Adrenal gland (tissue), 5 donors: ENCODE data around the gene ROPN1B.
A peak's percentile ranks its signal among the peaks of the same experiment; 100 is the strongest.
"Not testable (repeated sequence)": the region's sequence is repeated elsewhere in the genome, so short reads cannot be mapped to it uniquely, and the experiment has no call there.

Source experiments
- CTCF ChIP-seq, 6 experiments: fragments of 450-650 bp in 4 of 6; fragments of 200-600 bp in 2 of 6; sonication (generic) in 1 of 6; IDR thresholded peaks; 1 replicate in 5 of 6; 2 replicates in 1 of 6; pipeline versions ENCODE4 v1.5.1 to v1.8.0; 2016 to 2021; ENCODE audit warnings: antibody characterized with exemption in 6 of 6, mild to moderate bottlenecking in 2 of 6, moderate library complexity in 1 of 6
- POLR2A ChIP-seq, 2 donors: fragments of 450-650 bp; IDR thresholded peaks; one replicate each; pipeline ENCODE4 v1.6.1; 2017; ENCODE audit warnings: antibody characterized with exemption in 2 of 2, mild to moderate bottlenecking in 2 of 2, moderate library complexity in 1 of 2
- donor health status: DM: no; HTN: no; CAD: no.

- TF ChIP-seq CTCF (IDR thresholded peaks at IDR 0.05), result peak; percentile 50 to 76 (median 61)
- TF ChIP-seq POLR2A (IDR thresholded peaks at IDR 0.05), result not testable (repeated sequence)
These were observed 47.3 kb upstream of the ROPN1B start for GRCh38 chr3:125921712-125922111.
